Measurements from ENCODE around the gene MLLT6. TPM values are rescaled to one million over a fixed set of nuclear protein-coding genes. Genes with fewer than 3 reads are reported as not detected.

Gene MLLT6
- total and polyA plus RNA-seq, 2 of the 13 experiments (the other 11 are each of a cell fraction or from before 2014, with no cell fraction given): 50.7 to 69.5 TPM

- TF ChIP-seq CENPBD1 (CRISPR knock-in tag; IDR thresholded peaks at IDR 0.05; ENCODE audit: borderline replicate concordance, low read depth): no peak
- no peak; the same call in 1 of the 2 replicates for TF ChIP-seq ZNF33B (CRISPR knock-in tag; IDR thresholded peaks at IDR 0.05)
- TF ChIP-seq CBX2 (IDR thresholded peaks at IDR 0.05; ENCODE audit: low read depth, low read length): no peak
- no peak for TF ChIP-seq CBX2 (CRISPR knock-in tag; IDR thresholded peaks at IDR 0.05; ENCODE audit: low read depth)
- no peak for TF ChIP-seq MIER2 (CRISPR knock-in tag; IDR thresholded peaks at IDR 0.05)
- no peak for TF ChIP-seq SOX6 (IDR thresholded peaks at IDR 0.05)
- TF ChIP-seq SOX6 (CRISPR knock-in tag; IDR thresholded peaks at IDR 0.05): no peak
- TF ChIP-seq NFRKB (IDR thresholded peaks at IDR 0.05): no peak
- TF ChIP-seq ZNF780A (CRISPR knock-in tag; IDR thresholded peaks at IDR 0.05): no peak
- TF ChIP-seq ZNF207 (IDR thresholded peaks at IDR 0.05; ENCODE audit: borderline replicate concordance): no peak
- no peak for TF ChIP-seq ZNF510 (CRISPR knock-in tag; IDR thresholded peaks at IDR 0.05; ENCODE audit: low read depth)
- TF ChIP-seq ZNF431 (CRISPR knock-in tag; IDR thresholded peaks at IDR 0.05; ENCODE audit: borderline replicate concordance, low read depth): no peak
- TF ChIP-seq PAWR (CRISPR knock-in tag; IDR thresholded peaks at IDR 0.05; ENCODE audit: borderline replicate concordance): no peak
- no peak for TF ChIP-seq ATAD3A (CRISPR knock-in tag; IDR thresholded peaks at IDR 0.05)
- TF ChIP-seq ZNF589 (CRISPR knock-in tag; conservative IDR thresholded peaks at IDR 0.05): no peak; the same call in 1 of the 2 replicates
- TF ChIP-seq SMAD1 (CRISPR knock-in tag; IDR thresholded peaks at IDR 0.05; ENCODE audit: borderline replicate concordance, low read depth): no peak
- no peak for TF ChIP-seq ERF (CRISPR knock-in tag; IDR thresholded peaks at IDR 0.05)
- TF ChIP-seq ZNF264 (CRISPR knock-in tag; IDR thresholded peaks at IDR 0.05): 0 out of 2 replicates have a peak, but pooled peaks have one; percentile 11
- no peak for TF ChIP-seq ZNF607 (CRISPR knock-in tag; IDR thresholded peaks at IDR 0.05; ENCODE audit: borderline replicate concordance)
- no peak for TF ChIP-seq SP4 (CRISPR knock-in tag; IDR thresholded peaks at IDR 0.05)
- TF ChIP-seq ZNF644 (CRISPR knock-in tag; IDR thresholded peaks at IDR 0.05; ENCODE audit: low read depth): no peak
- TF ChIP-seq HOXD1 (CRISPR knock-in tag; IDR thresholded peaks at IDR 0.05): no peak
- TF ChIP-seq GZF1 (CRISPR knock-in tag; IDR thresholded peaks at IDR 0.05): no peak
- no peak for TF ChIP-seq CHD4 (IDR thresholded peaks at IDR 0.05; ENCODE audit: borderline replicate concordance, low read length)
- no peak for TF ChIP-seq MTF1 (CRISPR knock-in tag; IDR thresholded peaks at IDR 0.05)
- TF ChIP-seq NONO (IDR thresholded peaks at IDR 0.05): no peak
- peak; percentile 55 for TF ChIP-seq NONO (CRISPR knock-in tag; conservative IDR thresholded peaks at IDR 0.05)
- TF ChIP-seq ZSCAN22 (CRISPR knock-in tag; IDR thresholded peaks at IDR 0.05): no peak
- no peak for TF ChIP-seq ZNF639 (CRISPR knock-in tag; conservative IDR thresholded peaks at IDR 0.05)
- no peak for TF ChIP-seq AKNA (CRISPR knock-in tag; IDR thresholded peaks at IDR 0.05; ENCODE audit: borderline replicate concordance)
These were observed 31.4 kb upstream of the MLLT6 start (continued) for GRCh38 chr17:38673707-38674013.

Data from HepG2 (cell line).